HG02642 (cell line): ENCODE results near the gene CREB3L1.
A peak's percentile ranks its signal among the peaks of the same experiment; 100 is the strongest.
"Not testable (repeated sequence)": the region's sequence is repeated elsewhere in the genome, so short reads cannot be mapped to it uniquely, and the experiment has no call there.

ENCODE experiments used
- ATAC-seq: cut with Tn5 transposase; IDR thresholded peaks from one replicate; pipeline ENCODE4 v1.9.1; 2021; ENCODE audit warnings: mild to moderate bottlenecking; ENCODE audit not compliant: unreplicated experiment, poor library complexity

The CREB3L1 gene

DNA sequence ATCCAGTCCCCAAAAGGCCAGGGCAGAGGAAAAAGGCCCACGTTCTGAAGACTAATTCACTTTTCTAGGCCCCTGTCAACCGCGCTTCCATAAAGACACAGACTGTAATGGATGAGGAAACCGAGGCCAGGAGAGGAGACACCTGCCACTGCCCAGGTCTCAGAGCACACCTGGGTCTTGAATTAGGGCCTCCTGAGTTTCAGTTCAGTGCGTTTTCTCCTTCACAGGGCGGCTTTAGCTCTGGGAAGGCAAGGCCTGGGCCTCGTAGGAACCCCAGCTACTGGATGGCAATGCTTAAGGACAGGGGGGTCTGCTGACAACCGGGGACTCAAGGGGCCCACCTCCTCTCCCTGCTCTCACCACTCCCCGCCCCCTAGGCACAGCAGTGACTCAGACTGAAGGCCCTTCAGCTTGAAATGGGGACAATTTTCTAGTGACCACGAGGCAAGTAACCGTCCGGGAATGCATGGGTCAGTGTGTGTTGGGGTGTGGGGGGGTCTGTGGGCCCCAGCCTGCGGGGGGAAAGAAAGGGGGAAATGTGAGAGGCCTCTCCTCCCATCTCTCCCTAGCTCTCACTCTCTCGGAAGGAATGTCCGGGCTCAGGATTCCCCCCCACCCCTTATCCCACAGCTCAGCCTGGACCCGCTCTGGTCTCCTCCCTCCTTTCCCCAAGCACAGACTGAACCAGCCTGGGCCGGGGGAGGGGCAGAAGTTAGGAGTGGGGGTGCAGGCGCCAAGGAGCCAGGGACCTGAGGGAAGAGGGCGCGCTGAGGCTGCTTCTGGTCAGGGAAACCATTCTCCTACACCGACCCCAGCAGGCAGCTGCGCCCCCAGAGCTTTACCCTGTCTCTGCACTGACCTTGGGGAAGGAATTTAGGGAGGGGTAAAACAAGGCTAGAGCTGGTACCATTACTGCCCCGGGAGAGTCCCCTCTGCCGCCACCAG, 17.2 kb downstream of the CREB3L1 start:
- no peak for ATAC-seq

DNA sequence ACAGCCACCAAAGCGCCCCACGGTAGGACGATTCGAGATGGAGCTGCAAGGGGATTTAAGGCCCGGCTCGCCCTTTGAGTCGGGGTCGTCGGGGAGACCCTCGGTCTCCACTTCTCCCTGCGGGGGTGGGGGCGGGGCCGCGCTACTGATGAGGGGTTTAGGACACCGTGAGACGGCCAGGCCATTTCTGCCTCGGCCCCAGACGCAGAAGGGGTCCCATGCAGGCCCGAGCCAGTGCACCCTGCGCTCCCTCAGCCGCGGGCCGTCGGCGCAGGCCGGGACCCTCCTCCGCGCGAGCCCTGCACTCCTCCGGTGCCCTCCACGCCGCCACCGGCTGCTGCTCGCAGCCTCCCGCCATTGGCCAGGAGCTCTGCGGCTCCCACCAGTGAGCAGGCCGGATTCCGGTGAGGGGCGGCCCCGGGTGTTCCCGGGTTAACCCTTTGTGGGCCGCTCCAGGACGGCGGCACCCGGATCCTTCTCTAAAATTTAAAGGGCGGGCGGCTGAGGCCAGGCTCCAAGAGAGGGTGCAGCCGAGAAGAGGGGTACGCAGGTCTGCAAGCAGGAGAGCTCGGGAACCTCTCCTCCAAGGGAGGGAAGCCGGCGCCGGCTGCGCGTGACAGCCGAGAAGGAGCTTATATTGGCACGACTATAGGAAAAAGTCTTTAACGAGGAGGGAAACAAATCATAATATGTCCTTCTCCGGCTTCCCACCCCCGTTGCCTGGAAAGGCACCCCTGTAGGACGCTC, 18.0 kb downstream of the CREB3L1 start:
- peak; percentile 78 for ATAC-seq

DNA sequence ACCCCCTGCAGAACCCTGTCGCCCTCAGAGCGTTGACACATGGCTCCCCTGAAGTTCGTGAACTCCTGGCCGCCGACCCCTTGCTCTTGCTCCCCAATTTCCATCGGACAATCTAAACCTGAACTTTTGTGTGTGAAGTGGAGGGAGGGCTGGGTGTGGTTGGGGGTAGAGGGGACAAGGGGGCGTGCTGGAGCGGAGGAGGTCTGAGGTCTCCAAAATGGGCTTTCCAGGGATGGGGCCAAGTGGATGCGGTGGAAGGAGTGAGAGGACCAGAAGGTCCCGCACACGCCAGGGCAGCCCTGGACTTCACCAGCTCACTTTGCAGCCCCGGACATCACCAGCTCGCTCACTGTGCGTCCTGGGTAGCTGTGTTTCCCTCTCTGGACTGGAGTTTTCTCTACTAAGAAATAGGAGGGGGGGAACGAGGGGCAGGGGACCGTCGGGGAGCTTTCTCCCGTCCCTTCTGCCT, 18.6 kb downstream of the CREB3L1 start:
- no peak for ATAC-seq

DNA sequence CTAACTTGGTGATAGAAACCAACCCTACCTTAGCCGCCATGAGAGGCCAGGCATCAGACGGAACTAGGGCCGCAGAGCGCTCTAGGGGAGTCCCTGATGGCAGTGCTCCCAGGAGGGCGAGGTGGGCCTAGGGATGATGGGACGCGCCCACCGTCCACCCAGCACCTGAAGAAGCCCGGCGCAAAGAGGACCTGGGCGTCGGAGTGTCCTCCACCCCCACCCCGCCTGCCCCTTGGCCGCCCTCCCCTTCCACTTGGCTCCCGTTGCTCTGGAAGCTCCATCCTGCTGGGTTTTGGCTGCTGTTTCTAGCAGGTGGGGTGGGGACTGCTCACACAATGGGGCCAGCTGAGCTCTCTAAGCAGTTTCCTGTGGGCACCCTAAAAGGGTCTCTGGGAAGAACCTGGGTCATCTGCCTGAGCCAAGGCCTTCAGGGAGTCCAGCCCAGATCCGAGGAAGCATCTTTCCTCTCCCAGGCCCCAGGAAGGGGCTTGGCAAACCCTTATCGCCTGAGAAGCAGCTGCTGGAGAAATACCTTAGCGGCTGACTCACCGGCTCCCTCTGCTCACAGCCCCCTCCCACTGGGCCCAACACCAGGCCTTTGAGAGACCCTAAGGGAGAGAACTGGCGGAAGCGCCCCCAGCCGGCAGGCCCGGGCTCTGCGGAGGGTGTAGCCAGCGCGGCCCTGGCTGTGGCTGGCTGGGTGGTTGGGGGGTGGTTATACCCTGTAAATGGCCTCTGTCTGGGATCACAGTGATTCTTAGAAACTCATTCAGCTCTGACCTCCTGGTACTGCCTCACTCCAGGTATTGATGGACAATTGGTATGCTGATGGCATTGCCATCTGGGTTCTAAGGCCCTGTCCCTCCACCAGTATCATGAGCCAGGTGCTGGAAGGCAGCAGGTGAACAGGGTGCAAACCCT, 19.3 kb downstream of the CREB3L1 start:
- ATAC-seq = no peak

DNA sequence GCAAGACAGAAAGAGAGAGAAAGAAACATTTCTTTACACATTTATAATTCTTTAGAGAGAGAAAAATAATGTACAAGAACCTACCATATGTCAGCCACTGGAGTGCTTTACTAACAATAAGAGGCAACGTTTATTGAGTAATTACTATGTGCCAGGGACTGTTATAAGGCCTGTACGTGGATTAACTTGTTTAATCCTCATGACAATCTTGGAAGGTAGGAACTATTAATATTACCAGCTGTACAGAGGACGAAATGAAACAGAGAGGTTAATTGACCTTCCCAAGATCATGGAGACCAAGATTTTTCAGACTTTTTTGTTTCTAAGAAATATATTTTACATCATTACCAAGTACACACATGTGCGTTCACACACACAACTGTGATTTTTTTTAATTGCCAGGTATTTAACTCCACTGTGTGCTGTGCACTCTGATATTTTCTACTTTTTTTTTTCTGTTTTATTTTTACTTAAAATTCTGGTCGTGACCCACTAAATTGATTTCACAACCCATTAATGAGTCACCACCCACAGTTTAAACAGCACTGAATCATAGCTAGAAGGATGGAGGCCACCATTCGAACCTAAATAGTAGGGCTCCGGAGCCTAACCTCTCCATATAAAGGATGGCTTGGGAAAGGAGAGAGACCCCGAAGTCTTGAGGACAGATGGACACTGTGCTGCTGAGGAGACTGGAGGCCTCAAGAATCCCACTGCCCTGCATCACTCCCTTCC, 21.4 kb downstream of the CREB3L1 start:
- ATAC-seq = no peak

DNA sequence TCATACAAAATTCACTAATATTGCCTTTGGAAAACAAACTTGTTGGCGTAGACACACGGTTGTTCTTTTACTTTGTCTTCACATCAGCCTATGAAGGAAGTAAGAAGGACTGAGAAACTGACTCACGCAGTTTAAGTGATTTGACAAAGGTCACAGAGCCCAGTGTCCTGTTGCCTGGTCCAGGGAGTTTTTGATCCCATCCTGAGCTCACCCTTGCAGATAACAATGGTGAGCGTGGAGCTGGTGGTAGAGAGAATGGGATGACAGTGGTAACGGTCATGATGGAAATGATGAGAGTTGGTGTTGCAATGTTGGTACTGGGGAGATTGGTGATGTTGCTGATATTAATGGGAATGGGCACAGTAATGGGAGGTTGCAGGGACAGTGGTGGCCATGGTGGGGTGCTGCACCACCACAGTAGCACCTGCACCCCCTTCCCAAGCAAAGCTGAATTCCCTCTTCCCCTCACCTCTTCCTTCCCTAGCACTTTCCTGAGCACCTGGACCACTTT, 22.0 kb downstream of the CREB3L1 start:
- ATAC-seq = no peak

DNA sequence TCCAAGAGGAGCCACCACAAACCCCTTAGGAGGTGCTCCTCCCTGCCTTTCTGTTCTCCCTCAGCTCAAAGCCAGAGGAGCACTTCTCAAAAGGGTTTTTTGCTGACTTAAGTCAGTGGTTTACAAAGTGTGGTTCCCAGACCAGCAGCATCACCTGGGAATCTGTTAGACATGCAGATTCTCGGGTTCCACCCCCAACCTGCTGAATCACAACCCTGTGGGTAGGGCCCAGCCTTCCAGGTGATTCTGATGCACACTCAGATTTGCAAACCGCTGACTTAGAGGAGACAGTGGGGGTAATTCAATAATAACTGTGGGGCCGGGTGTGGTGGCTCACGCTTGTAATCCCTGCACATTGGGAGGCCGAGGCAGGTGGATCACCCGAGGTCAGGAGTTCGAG, 22.8 kb downstream of the CREB3L1 start:
- no peak for ATAC-seq

DNA sequence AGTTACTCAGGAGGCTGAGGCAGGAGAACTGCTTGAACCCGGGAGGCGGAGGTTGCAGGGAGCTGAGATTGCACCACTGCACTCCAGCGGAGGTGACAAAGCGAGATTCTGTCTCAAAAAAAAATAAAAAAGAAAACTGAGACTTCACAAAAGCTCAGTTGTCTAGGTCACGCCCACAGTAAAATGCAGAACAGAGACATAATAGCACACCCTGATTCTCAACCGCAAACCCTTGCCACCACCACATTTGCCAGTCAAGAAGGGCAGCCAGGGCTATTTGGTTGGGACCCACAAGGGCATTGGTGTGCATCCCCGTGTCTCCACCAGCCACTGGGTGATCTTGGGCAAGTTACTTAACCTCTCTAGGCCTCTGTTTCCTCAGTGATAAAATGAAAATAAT, 25.4 kb downstream of the CREB3L1 start:
- ATAC-seq = peak; percentile 77

DNA sequence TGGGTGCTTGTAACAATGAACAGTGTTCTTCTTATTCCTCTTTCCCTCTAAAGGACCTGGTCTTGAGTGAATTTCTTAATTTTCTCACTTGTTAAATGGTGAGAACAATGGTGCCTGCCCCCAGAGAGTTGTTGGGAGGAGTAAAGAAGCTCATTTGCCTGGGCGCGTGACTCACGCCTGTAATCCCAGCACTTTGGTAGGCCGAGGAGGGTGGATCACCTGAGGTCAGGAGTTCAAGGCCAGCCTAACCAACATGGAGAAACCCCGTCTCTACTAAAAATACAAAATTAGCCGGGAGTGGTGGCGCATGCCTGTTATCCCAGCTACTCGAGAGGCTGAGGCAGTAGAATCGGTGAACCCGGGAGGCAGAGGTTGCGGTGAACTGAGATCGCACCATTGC, 26.6 kb downstream of the CREB3L1 start:
- ATAC-seq = not testable (repeated sequence)

DNA sequence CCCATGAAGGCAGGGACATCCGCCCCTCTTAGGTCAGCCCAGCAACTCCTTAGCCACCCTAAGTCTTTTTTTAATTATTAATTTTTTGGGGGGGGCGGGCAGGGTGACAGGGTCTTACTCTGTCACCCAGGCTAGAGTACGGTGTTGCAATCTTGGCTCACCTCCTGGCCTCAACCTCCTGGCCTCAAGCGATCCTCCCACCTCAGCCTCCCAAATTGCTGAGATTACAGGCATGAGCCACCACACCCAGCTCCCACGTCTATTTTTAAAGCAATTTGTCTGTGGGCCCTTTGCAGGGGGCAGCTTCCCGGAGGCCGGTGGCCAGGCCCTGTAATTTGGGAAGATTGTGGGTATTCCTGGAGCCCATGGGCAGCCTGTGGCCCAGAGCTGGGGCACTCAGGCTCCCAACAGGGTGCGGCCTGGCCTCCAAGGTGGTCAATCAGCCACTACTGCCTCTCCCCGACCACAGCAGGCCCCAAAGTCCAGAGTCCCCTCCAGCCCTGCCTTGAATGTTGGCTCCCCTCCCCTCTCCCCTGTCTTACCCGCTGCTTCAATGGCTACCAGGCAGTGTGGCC, 27.2 kb downstream of the CREB3L1 start:
- ATAC-seq = no peak

DNA sequence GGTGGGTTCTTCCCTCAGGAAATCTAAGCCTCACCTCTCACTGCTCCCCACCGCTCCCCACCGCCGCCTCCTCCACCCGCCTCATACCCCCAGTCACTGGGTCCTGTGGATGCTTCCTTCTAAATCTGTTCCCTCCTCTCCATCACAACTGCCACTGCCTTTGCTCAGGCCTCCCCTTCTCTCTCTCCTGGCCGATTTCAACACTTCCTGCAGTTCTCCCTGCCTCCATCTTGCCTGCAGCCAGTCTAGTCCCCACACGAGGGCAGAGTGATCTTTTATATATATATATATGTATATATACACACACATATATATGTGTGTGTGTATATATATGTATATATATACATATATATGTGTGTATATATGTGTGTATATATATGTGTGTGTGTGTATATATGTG, 27.8 kb downstream of the CREB3L1 start:
- ATAC-seq = no peak

DNA sequence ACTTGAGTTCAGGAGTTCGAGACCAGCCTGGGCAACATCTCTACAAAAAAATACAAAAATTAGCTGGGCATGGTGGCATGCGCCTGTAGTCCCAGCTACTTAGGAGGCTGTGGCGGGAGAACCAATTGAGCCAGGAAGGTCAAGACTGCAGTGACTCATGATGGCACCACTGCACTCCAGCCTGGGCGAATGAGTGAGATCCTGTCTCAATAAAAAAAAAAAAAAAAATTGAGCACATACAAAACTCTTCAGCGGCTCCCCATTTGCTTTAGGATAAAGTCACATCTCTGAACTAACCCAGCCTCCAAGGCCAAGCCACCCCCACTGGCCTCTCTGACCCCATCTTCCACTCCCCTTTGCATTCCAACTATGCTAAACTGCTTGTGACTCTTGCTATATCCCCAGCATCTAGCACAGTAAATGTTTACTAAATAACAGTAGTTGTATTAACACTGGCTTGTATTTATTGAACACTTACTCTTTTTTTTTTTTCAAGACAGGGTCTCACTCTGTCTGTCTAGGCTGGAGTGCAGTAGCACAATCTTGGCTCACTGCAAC, 28.9 kb downstream of the CREB3L1 start:
- ATAC-seq = no peak

DNA sequence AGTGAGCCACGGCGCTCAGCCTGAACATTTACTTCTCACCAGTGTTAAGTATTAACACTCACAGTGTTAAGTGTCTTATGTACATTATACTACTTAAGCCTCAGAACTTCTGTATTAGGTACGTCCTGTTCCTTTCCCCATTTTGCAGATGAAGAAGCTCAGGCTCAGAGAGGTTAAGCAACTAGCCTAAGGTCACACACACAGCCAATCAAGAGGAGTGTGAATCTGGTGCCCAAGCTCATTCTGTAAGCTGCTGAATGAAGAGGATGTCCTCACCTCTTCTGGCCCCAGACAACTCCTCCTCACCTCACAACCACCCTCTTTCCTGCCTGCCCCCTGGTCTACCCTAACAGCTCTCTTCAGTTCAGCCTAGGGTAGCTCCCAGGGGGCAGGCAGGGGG, 29.9 kb downstream of the CREB3L1 start:
- ATAC-seq = no peak

DNA sequence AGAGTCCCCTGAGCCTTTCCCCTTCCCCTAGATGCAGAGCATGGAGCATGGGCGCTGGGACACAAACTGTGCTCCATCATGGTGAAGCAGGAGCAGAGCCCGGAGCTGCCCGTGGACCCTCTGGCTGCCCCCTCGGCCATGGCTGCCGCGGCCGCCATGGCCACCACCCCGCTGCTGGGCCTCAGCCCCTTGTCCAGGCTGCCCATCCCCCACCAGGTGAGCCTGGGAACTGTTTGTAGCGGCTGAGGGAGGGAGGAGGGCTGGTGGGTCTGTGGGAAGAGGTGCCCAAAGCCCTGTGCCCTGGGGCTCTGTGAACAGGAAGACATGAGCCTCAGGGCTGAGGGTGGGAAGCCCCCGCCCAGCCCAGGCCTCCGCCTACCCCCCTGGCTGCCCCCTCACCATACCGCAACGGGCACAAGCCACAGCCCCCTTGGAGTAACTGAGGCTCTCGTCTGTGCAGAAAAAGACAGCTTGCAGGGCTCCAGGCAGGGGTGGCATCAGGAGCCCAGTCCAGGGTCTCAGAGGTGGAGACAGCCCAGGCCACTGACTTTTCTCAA, 30.4 kb downstream of the CREB3L1 start:
- ATAC-seq = no peak

DNA sequence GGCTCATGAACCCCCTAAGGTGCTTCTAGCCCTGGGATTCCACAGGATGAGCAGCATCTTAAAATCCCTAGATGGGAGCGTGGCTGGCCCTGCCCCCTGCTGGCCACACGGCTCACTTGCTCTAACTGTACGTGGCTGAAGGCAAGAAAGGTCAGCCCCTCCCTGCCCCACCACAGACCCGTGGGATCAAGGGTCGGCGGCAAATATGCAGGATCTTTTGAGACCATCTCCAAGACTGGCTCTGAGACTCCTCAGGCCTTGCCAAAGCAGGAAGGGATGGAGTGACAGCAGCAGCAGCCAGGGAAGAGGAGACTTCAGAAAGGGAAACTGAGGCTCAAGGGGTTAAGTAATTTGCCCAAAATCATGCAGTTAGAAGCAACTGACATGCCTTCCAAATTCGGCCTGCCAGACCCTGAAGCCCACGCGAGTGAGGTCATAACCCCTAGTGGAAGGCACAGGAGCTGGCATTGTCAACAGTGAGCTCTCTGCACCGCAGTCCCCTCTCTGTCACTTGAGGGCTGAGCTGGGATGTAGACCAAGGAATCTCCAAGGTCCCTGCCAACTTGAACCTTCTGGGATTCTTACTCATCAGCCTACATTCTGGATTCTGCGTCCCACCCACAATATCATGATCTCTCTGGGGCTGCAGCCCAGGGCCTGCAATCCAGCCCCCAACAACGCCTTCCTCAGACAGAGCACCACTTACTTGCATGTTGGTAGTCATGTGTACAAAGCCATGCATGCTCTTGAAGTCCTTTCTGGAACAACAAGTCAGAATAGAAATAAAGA, 31.4 kb downstream of the CREB3L1 start:
- no peak for ATAC-seq

DNA sequence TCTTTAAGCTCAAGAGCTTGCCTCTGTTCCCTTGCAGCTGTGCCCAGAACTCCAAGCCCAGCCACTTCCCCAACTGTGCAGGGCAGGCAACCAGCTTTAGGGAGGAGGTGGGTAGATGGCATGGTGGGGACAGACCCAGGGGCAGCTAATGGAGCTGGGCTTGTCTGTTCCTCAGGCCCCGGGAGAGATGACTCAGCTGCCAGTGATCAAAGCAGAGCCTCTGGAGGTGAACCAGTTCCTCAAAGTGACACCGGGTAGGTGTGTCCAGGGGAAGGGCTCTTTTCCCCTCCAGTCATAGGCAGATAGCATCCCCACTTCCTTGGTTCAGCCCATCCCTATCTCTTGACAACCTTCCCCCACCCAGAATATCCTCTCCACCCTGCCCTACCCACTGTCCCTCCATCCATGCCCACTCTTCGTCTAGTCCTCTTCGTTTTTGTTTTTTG, 32.4 kb downstream of the CREB3L1 start:
- ATAC-seq = no peak

DNA sequence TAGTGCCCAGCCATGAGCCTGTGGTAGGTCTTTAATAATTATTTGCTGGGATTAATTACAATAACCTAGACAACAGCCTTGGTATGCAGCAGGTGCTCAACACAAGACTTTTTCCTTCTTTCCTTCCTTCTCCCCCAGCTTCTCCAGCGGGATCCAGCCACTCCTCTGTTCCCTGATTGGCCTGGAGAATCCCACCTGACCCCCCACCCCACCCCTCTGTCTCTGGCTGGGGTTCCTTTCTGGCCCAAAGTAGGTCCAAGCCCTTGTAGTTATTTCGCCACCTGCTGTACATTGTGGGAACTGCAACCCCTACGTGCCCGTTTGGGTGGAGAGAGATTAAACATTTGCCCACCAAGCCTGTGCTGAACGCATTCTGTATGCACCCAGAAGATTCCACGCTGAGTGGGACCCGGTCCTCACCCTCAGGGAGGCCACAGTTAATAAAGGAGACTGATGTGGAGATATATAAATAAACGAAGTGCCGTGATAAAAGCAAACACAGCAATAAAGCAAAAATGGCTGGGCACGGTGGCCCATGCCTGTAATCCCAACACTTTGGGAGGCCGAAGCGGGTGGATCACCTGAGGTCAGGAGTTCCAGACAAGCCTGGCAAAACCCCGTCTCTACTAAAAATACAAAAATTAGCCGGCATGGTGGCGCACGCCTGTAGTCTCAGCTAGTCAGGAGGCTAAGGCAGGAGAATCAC, 37.7 kb downstream of the CREB3L1 start:
- ATAC-seq = no peak
